AG10803 (cell line): ENCODE data around the gene LGALS3.
"Not testable (repeated sequence)": the region's sequence is repeated elsewhere in the genome, so short reads cannot be mapped to it uniquely, and the experiment has no call there.

Experiments used
- DNase-seq: peaks from one replicate; pipeline ENCODE4 v3.0.0; 2010; ENCODE audit warnings: low read depth
- H3K4me3 ChIP-seq: 2 replicates; pipeline ENCODE4 v1.5.1; 2011; ENCODE audit warnings: mild to moderate bottlenecking, low read length, control low read depth
- CTCF ChIP-seq: conservative IDR thresholded peaks from 2 replicates; pipeline ENCODE4 v1.5.1; 2011; ENCODE audit warnings: mild to moderate bottlenecking, low read length, control low read depth, inconsistent platforms

Gene LGALS3

GRCh38 chr14:55129086-55129427 is at the start of gene LGALS3:
Gene LGALS3 (plus strand): TSS chr14:55129252. CDS start chr14:55137374, 8,122 bp downstream.
- H3K4me3 ChIP-seq: peak within 1 kb of the TSS; percentile 71
- TF ChIP-seq CTCF: no peak
- peak; percentile 64 for DNase-seq

- DNase-seq, H3K4me3 ChIP-seq: not testable (repeated sequence)
These were observed 49.1 kb upstream of the LGALS3 start for GRCh38 chr14:55079961-55080360.

GRCh38 chr14:55084401-55085059 is 44.5 kb upstream of the LGALS3 start:
- no peak for TF ChIP-seq CTCF
- H3K4me3 ChIP-seq: no peak overlapping the region
- DNase-seq: no peak

- DNase-seq: no peak
- no peak overlapping the region for H3K4me3 ChIP-seq
- TF ChIP-seq CTCF: no peak
These were observed 43.9 kb upstream of the LGALS3 start for GRCh38 chr14:55085060-55085660.

- H3K4me3 ChIP-seq: no peak overlapping the region
- TF ChIP-seq CTCF: no peak
- no peak for DNase-seq
These were observed 42.1 kb upstream of the LGALS3 start for GRCh38 chr14:55086938-55087337.

- no peak for TF ChIP-seq CTCF
- peak; percentile 39 for DNase-seq
- H3K4me3 ChIP-seq: no peak overlapping the region
These were observed 40.7 kb upstream of the LGALS3 start for GRCh38 chr14:55088356-55088755.

- no peak overlapping the region for H3K4me3 ChIP-seq
- TF ChIP-seq CTCF: no peak
- peak; percentile 87 for DNase-seq
These were observed 36.7 kb upstream of the LGALS3 start for GRCh38 chr14:55092341-55092740.
